ENCODE measurements around the gene CD7. TPM values are rescaled to one million over a fixed set of nuclear protein-coding genes. Genes with fewer than 3 reads are reported as not detected.

CD7 gene
- polyA plus RNA-seq, 3 donors = 0.38 to 3.6 (median 0.42) TPM

DNA sequence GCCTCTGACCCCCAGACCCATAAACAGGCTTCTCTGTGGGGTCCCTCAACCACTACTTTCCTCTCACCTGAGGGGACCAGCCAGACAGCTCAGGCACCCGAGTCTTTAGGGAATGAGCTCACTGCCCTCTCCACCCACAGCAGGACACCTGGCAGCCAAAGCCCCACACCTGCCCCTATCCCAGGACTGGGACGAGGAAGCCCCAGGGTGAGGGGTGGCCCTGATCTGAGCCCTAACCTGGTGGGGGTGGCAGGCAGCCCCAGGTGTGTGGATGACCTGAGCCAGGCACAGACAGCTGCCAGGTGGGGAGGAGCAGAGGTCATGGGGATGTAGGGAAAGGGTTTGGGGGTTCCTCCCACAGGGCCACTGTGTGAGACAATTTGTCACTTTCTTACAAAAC is 40.0 kb upstream of the CD7 start:
- no peak overlapping the region for H3K4me3 Mint-ChIP-seq
- no peaks in the 10 kb centered on the region for H4K20me1 ChIP-seq (ENCODE audit: insufficient read depth, low read length)
- H3K9ac ChIP-seq (ENCODE audit: insufficient read depth, low read length, poor library complexity, severe bottlenecking) = no peak overlapping the region
- H3K27me3 Mint-ChIP-seq (ENCODE audit: low read depth in 3 of 3) = peaks cover 13 to 15% (median 15%) of the 10 kb centered on the region in 3 donors
- H3K9me3 ChIP-seq (replicated peaks in 1 of 2; ENCODE audit: control insufficient read depth in 1 of 2, insufficient read depth in 1 of 2, low read length in 2 of 2) = peaks cover 0 to 3% of the 10 kb centered on the region in 2 donors
- no peak overlapping the region for H3K4me3 ChIP-seq (replicated peaks in 1 of 3; ENCODE audit: low read depth in 2 of 3, low read length in 3 of 3)
- no peaks in the 10 kb centered on the region for H3K27me3 ChIP-seq (ENCODE audit: control insufficient read depth in 2 of 2, insufficient read depth in 2 of 2, low read length in 2 of 2)
- H3K79me2 ChIP-seq (ENCODE audit: insufficient read depth, low read length) = no peaks in the 10 kb centered on the region
- H3K4me1 Mint-ChIP-seq = peaks cover 6% of the 10 kb centered on the region
- no peaks in the 10 kb centered on the region for H3K36me3 Mint-ChIP-seq
- H2AFZ ChIP-seq (ENCODE audit: insufficient read depth, low read depth, low read length, poor library complexity, severe bottlenecking) = no peak overlapping the region
- H3K27ac Mint-ChIP-seq = no peak overlapping the region
- WGBS (ENCODE audit: insufficient coverage) = 88% methylated on average over 1 of the region's 2 CpGs
- no peak for DNase-seq
- intact Hi-C loops (cut with micrococcal nuclease) = loop anchor here (5.0 to 10.0 kb wide), 2 partner anchors 205 to 417 kb away; no protein-coding TSS in a partner anchor
- no peak overlapping the region for H3K4me2 ChIP-seq (replicated peaks; ENCODE audit: extremely low read depth, low read length, poor library complexity, severe bottlenecking)
- H3K36me3 ChIP-seq (replicated peaks in 1 of 2; ENCODE audit: control insufficient read depth in 1 of 2, insufficient read depth in 2 of 2, low read length in 2 of 2) = no peaks in the 10 kb centered on the region
- H3K9me3 Mint-ChIP-seq = peaks cover 0 to 6% (median 0%) of the 10 kb centered on the region in 7 donors
- H3K4me1 ChIP-seq (ENCODE audit: control insufficient read depth in 1 of 2, insufficient read depth in 2 of 2, low read length in 2 of 2) = peaks cover 4% of the 10 kb centered on the region in 2 donors
- H3K27ac ChIP-seq (ENCODE audit: low read depth in 1 of 2, low read length in 2 of 2) = no peak overlapping the region
- TF ChIP-seq, protein P1, sequence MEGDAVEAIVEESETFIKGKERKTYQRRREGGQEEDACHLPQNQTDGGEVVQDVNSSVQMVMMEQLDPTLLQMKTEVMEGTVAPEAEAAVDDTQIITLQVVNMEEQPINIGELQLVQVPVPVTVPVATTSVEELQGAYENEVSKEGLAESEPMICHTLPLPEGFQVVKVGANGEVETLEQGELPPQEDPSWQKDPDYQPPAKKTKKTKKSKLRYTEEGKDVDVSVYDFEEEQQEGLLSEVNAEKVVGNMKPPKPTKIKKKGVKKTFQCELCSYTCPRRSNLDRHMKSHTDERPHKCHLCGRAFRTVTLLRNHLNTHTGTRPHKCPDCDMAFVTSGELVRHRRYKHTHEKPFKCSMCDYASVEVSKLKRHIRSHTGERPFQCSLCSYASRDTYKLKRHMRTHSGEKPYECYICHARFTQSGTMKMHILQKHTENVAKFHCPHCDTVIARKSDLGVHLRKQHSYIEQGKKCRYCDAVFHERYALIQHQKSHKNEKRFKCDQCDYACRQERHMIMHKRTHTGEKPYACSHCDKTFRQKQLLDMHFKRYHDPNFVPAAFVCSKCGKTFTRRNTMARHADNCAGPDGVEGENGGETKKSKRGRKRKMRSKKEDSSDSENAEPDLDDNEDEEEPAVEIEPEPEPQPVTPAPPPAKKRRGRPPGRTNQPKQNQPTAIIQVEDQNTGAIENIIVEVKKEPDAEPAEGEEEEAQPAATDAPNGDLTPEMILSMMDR (IDR thresholded peaks at IDR 0.05) = no peak

DNA sequence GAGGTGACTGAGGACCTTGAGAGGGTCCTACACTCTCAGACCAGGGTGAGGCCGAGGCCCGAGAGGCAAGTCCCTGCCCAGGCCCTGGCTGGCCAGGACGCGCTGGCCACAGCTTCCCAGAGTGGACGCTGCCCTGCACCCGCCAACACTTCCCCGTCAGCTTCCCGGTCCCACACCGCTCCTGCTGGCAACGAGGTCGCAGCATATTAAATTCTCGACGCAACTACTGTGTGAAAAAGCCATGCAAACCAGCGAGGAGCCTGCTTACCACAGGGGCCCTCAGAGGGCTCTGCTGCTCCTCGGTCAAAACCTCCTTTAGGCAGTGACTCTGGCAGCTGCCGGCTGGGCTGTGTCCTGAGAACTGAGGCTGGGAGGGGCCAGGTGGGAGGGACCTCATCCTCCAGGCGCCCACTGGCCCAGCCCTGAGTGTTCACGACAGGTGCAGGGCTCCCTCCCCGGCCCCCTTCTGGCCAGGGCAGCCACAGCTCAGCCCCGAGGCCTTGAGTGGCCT is 39.5 kb upstream of the CD7 start:
- H2AFZ ChIP-seq (ENCODE audit: insufficient read depth, low read depth, low read length, poor library complexity, severe bottlenecking) = no peak overlapping the region
- peaks cover 4% of the 10 kb centered on the region in 2 donors for H3K4me1 ChIP-seq (ENCODE audit: control insufficient read depth in 1 of 2, insufficient read depth in 2 of 2, low read length in 2 of 2)
- 82% methylated on average over 20 of the region's 20 CpGs for WGBS (ENCODE audit: insufficient coverage)
- H3K4me1 Mint-ChIP-seq = peaks cover 8% of the 10 kb centered on the region
- no peaks in the 10 kb centered on the region for H4K20me1 ChIP-seq (ENCODE audit: insufficient read depth, low read length)
- no peak for DNase-seq
- no peak overlapping the region for H3K4me3 ChIP-seq (replicated peaks in 1 of 3; ENCODE audit: low read depth in 2 of 3, low read length in 3 of 3)
- no peaks in the 10 kb centered on the region for H3K36me3 ChIP-seq (replicated peaks in 1 of 2; ENCODE audit: control insufficient read depth in 1 of 2, insufficient read depth in 2 of 2, low read length in 2 of 2)
- H3K36me3 Mint-ChIP-seq = no peaks in the 10 kb centered on the region
- no peaks in the 10 kb centered on the region for H3K27me3 ChIP-seq (ENCODE audit: control insufficient read depth in 2 of 2, insufficient read depth in 2 of 2, low read length in 2 of 2)
- no peak overlapping the region for H3K4me3 Mint-ChIP-seq
- peaks cover 15% of the 10 kb centered on the region in 3 donors for H3K27me3 Mint-ChIP-seq (ENCODE audit: low read depth in 3 of 3)
- H3K79me2 ChIP-seq (ENCODE audit: insufficient read depth, low read length) = no peaks in the 10 kb centered on the region
- peaks cover 0 to 3% of the 10 kb centered on the region in 2 donors for H3K9me3 ChIP-seq (replicated peaks in 1 of 2; ENCODE audit: control insufficient read depth in 1 of 2, insufficient read depth in 1 of 2, low read length in 2 of 2)
- peaks cover 0 to 6% (median 0%) of the 10 kb centered on the region in 7 donors for H3K9me3 Mint-ChIP-seq
- no peak overlapping the region for H3K27ac Mint-ChIP-seq
- H3K4me2 ChIP-seq (replicated peaks; ENCODE audit: extremely low read depth, low read length, poor library complexity, severe bottlenecking) = no peak overlapping the region
- no peak overlapping the region for H3K27ac ChIP-seq (ENCODE audit: low read depth in 1 of 2, low read length in 2 of 2)
- intact Hi-C loops (cut with micrococcal nuclease) = loop anchor here (5.0 to 10.0 kb wide), 2 partner anchors 205 to 418 kb away; no protein-coding TSS in a partner anchor
- TF ChIP-seq, protein P1 (IDR thresholded peaks at IDR 0.05) = no peak
- no peak overlapping the region for H3K9ac ChIP-seq (ENCODE audit: insufficient read depth, low read length, poor library complexity, severe bottlenecking)

Measured in CD14-positive monocyte (primary cell).